Endodermal cell (in vitro differentiated cells): ENCODE results near the gene PDE6A. TPM values are rescaled to one million over a fixed set of nuclear protein-coding genes. Genes with fewer than 3 reads are reported as not detected.

Experiments used
- DNase-seq: peaks from one replicate; pipeline ENCODE4 v3.0.0-alpha.2; 2017
- H3K27ac ChIP-seq: 2 replicates; pipeline ENCODE4 v1.5.1; 2013; ENCODE audit warnings: mild to moderate bottlenecking, low read depth, low read length, moderate library complexity
- H3K27me3 ChIP-seq: 2 replicates; pipeline ENCODE4 v1.6.1; 2013; ENCODE audit warnings: mild to moderate bottlenecking, low read length, moderate library complexity; ENCODE audit not compliant: insufficient read depth, control insufficient read depth, poor library complexity, severe bottlenecking
- H3K36me3 ChIP-seq: 2 replicates; pipeline ENCODE4 v1.7.0; 2013; ENCODE audit warnings: mild to moderate bottlenecking, low read length, moderate library complexity; ENCODE audit not compliant: control insufficient read depth, insufficient read depth
- H3K4me1 ChIP-seq: one replicate; pipeline ENCODE4 v1.7.0; 2013; ENCODE audit warnings: low read length; ENCODE audit not compliant: control insufficient read depth, insufficient read depth
- H3K4me3 ChIP-seq: 2 replicates; pipeline ENCODE4 v1.5.1; 2013; ENCODE audit warnings: mild to moderate bottlenecking, low read length, moderate library complexity
- H3K9ac ChIP-seq: 2 replicates; pipeline ENCODE4 v1.6.1; 2013; ENCODE audit warnings: mild to moderate bottlenecking, low read length, moderate library complexity; ENCODE audit not compliant: poor library complexity, severe bottlenecking; ENCODE audit errors: extremely low read depth
- H3K9me3 ChIP-seq: 2 replicates; pipeline ENCODE4 v1.6.1; 2013; ENCODE audit warnings: mild to moderate bottlenecking, low read length, moderate library complexity; ENCODE audit not compliant: control insufficient read depth
- H3K27ac Mint-ChIP-seq: 2 replicates; pipeline ENCODE4 v1.8.0; 2020; ENCODE audit warnings: mixed read lengths
- H3K27me3 Mint-ChIP-seq: 2 replicates; pipeline ENCODE4 v1.8.0; 2021; ENCODE audit warnings: mild to moderate bottlenecking, mixed read lengths; ENCODE audit not compliant: insufficient read depth
- H3K36me3 Mint-ChIP-seq: 2 replicates; pipeline ENCODE4 v1.8.0; 2020; ENCODE audit warnings: low read depth, mixed read lengths
- H3K4me1 Mint-ChIP-seq: 2 replicates; pipeline ENCODE4 v1.8.0; 2020; ENCODE audit warnings: mixed read lengths
- H3K4me3 Mint-ChIP-seq: 2 replicates; pipeline ENCODE4 v1.8.0; 2020; ENCODE audit warnings: mild to moderate bottlenecking, moderate library complexity, mixed read lengths
- H3K9me3 Mint-ChIP-seq: 2 replicates; pipeline ENCODE4 v1.8.0; 2020; ENCODE audit warnings: mild to moderate bottlenecking, mixed read lengths
- CTCF ChIP-seq: fragments of 200-600 bp; sonication (generic); conservative IDR thresholded peaks from 2 replicates; pipeline ENCODE4 v1.5.0; 2021; ENCODE audit warnings: antibody characterized with exemption, mild to moderate bottlenecking
- WGBS, 2 experiments: methylation state at CpG; one replicate each; pipeline versions ENCODE4 v1.1.5 to v1.1.7; 2013; ENCODE audit warnings: missing lambda C conversion rate in 2 of 2, mixed read lengths in 1 of 2; ENCODE audit not compliant: insufficient coverage in 1 of 2, insufficient read length in 1 of 2; 5-methylcytosine and 5-hydroxymethylcytosine counted together
- long read RNA-seq, 4 experiments: library from polyadenylated mRNA in 2 of 4; library from RNA in 1 of 4; library from capped mRNA in 1 of 4; stranded (forward) in 3 of 4; unstranded in 1 of 4; transcript quantifications; one replicate each; pipeline ENCODE4 v2.0.0, GENCODE V29; 2020 to 2021; ENCODE audit warnings: inconsistent platforms in 1 of 4
- polyA plus RNA-seq, 2 experiments: library from polyadenylated mRNA; stranded (reverse); fragments of 50-300 nt; gene quantifications; one replicate each; pipeline ENCODE4 v1.2.3, GENCODE V29; 2013
- total RNA-seq, 2 donors: library from RNA; stranded (reverse); fragmentation: NEBNext Ultra II Directional in 1 of 2; extraction: Animal tissue kit (Norgen Biotek cat#: 25700) in 1 of 2; gene quantifications; 2 replicates in 1 of 2; 3 replicates in 1 of 2; pipeline ENCODE4 v1.2.1, GENCODE V29; 2021

PDE6A gene
- under 1 TPM in 1 of 2 donors, not detected in 1; 0.07 TPM for total RNA-seq
- not detected for polyA plus RNA-seq (2013, experiment 1 of 2)
- not detected for polyA plus RNA-seq (2013, experiment 2 of 2)
- long read RNA-seq, experiment 1, partial matches to known transcripts: 1 of 1 reads
- long read RNA-seq, experiment 1, other reads (novel, unspliced or antisense): 0 of 1 reads
- long read RNA-seq, experiment 2, partial matches to known transcripts: 0 of 1 reads
- long read RNA-seq, experiment 2, other reads (novel, unspliced or antisense): 1 of 1 reads
- long read RNA-seq, experiment 3: 0 reads
- long read RNA-seq, experiment 4, partial matches to known transcripts: 0 of 1 reads
- long read RNA-seq, experiment 4, other reads (novel, unspliced or antisense): 1 of 1 reads

- H3K27ac ChIP-seq: no peak within 1 kb of the TSS
- no peak for TF ChIP-seq CTCF
- H3K4me1 ChIP-seq: peaks cover 11% of the 10 kb centered on the region
- Mint-ChIP-seq H3K4me3 (no peak within 1 kb of the TSS), H3K4me1 (peaks cover 34% of the 10 kb centered on the region), H3K36me3 (no peaks in the 10 kb centered on the region), H3K27me3 (no peaks in the 10 kb centered on the region), H3K9me3 (no peaks in the 10 kb centered on the region), H3K27ac (no peak within 1 kb of the TSS)
- no peaks in the 10 kb centered on the region for H3K36me3 ChIP-seq
- 91 to 100% methylated on average over 2 of the region's 2 CpGs for WGBS, 2 experiments
- H3K9me3 ChIP-seq: no peaks in the 10 kb centered on the region
- no peak within 1 kb of the TSS for H3K4me3 ChIP-seq
- DNase-seq: no peak
- H3K27me3 ChIP-seq: no peaks in the 10 kb centered on the region
- H3K9ac ChIP-seq: no peak within 1 kb of the TSS
Observed at GRCh38 chr5:149944666-149945065, at the start of gene PDE6A. TSS of gene PDE6A (minus strand) at chr5:149944793. CDS start at chr5:149944673, 120 bp downstream.

DNA sequence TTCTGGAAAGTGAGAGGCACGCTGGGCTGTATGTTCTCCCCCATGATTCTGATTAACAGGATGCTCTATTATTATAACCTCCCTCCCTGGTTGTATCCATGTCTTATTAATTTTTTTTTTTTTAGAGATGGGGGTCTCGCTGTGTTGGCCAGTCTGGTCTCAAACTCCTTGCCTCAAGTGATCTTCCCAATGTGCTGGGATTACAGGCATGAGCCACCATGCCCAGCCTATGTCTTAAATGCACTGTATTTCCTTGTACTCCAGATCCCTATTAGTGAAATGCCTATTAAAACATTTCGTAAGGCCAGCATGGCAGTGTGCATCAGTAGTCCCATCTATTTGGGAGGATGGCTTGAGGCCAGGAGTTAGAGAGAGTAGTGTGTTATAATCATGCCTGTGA lies 48.9 kb upstream of the PDE6A start:
- no peaks in the 10 kb centered on the region for H3K27me3 ChIP-seq
- TF ChIP-seq CTCF: no peak
- no peak overlapping the region for H3K4me3 ChIP-seq
- DNase-seq: no peak
- H3K9ac ChIP-seq: no peak overlapping the region
- H3K27ac ChIP-seq: no peak overlapping the region
- peaks cover 4% of the 10 kb centered on the region for H3K36me3 Mint-ChIP-seq
- H3K4me1 ChIP-seq: no peaks in the 10 kb centered on the region
- H3K9me3 Mint-ChIP-seq: no peaks in the 10 kb centered on the region
- no peak overlapping the region for H3K27ac Mint-ChIP-seq
- H3K4me1 Mint-ChIP-seq: peaks cover 3% of the 10 kb centered on the region
- H3K36me3 ChIP-seq: no peaks in the 10 kb centered on the region
- H3K9me3 ChIP-seq: no peaks in the 10 kb centered on the region
- 91 to 100% methylated on average over 1 to 3 of the region's 3 CpGs for WGBS, 2 experiments
- H3K27me3 Mint-ChIP-seq: no peaks in the 10 kb centered on the region
- no peak overlapping the region for H3K4me3 Mint-ChIP-seq

- no peak overlapping the region for H3K9ac ChIP-seq
- peak; percentile 89 for DNase-seq
- WGBS, 2 experiments: 65 to 89% methylated on average over 3 to 4 of the region's 4 CpGs
- H3K4me1 ChIP-seq: no peaks in the 10 kb centered on the region
- H3K27me3 Mint-ChIP-seq: no peaks in the 10 kb centered on the region
- no peaks in the 10 kb centered on the region for H3K9me3 Mint-ChIP-seq
- TF ChIP-seq CTCF: peak; percentile 97
- no peak overlapping the region for H3K27ac Mint-ChIP-seq
- H3K9me3 ChIP-seq: no peaks in the 10 kb centered on the region
- no peaks in the 10 kb centered on the region for H3K27me3 ChIP-seq
- no peak overlapping the region for H3K4me3 Mint-ChIP-seq
- H3K4me1 Mint-ChIP-seq: peaks cover 3% of the 10 kb centered on the region
- H3K27ac ChIP-seq: no peak overlapping the region
- H3K4me3 ChIP-seq: no peak overlapping the region
- H3K36me3 Mint-ChIP-seq: peaks cover 4% of the 10 kb centered on the region
- no peaks in the 10 kb centered on the region for H3K36me3 ChIP-seq
Observed at GRCh38 chr5:149990518-149991376, 46.2 kb upstream of the PDE6A start.
